GM18505 (cell line): Measurements from ENCODE around the gene OR10P1.

Experiments used
- ATAC-seq: cut with Tn5 transposase; IDR thresholded peaks from one replicate; pipeline ENCODE4 v1.9.1; 2021; ENCODE audit not compliant: unreplicated experiment
- POLR2A ChIP-seq: IDR thresholded peaks from 4 replicates; pipeline ENCODE4 v1.6.1; 2011; ENCODE audit warnings: borderline replicate concordance; ENCODE audit not compliant: insufficient read depth, insufficient read length; ENCODE audit errors: extremely low read depth

OR10P1 gene

GRCh38 chr12:55664826-55665225, 28.1 kb downstream of the OR10P1 start:
- TF ChIP-seq POLR2A: no peak
- no peak for ATAC-seq

- ATAC-seq: no peak
- TF ChIP-seq POLR2A: no peak
Observed at GRCh38 chr12:55666508-55666907, 29.8 kb downstream of the OR10P1 start.

DNA sequence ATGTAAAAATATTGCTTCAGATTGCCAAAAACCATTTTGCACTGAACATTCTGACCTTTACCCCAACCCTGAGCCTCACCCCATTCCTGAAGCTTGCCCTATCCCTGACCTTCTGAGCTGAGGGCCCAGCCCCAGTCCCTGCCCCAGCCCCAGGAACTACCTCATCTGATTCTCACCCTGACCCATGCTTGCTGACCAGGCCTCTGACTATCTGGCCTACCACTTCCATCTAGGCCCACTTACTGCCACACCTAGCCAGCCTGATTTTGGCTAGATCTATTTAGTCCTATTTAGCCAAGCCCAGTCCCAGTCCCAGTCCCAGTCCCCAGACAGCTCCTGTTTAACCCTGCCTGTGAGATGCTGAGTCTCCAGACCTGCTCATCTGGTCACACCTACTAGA, 33.6 kb downstream of the OR10P1 start:
- no peak for TF ChIP-seq POLR2A
- no peak for ATAC-seq

GRCh38 chr12:55671746-55672145, 35.1 kb downstream of the OR10P1 start:
- no peak for ATAC-seq
- no peak for TF ChIP-seq POLR2A

GRCh38 chr12:55673638-55674037, 36.9 kb downstream of the OR10P1 start:
- TF ChIP-seq POLR2A: peak; percentile 47
- peak; percentile 99 for ATAC-seq

- TF ChIP-seq POLR2A: no peak
- no peak for ATAC-seq
Observed at GRCh38 chr12:55675666-55676065, 39.0 kb downstream of the OR10P1 start.

- TF ChIP-seq POLR2A: no peak
- no peak for ATAC-seq
Observed at GRCh38 chr12:55676707-55677106, 40.0 kb downstream of the OR10P1 start.

- no peak for TF ChIP-seq POLR2A
- ATAC-seq: no peak
Observed at GRCh38 chr12:55679691-55680090, 43.0 kb downstream of the OR10P1 start.

GRCh38 chr12:55681142-55682077, 44.7 kb downstream of the OR10P1 start:
- TF ChIP-seq POLR2A: no peak
- no peak for ATAC-seq

GRCh38 chr12:55682087-55682796, 45.5 kb downstream of the OR10P1 start:
- no peak for TF ChIP-seq POLR2A

DNA sequence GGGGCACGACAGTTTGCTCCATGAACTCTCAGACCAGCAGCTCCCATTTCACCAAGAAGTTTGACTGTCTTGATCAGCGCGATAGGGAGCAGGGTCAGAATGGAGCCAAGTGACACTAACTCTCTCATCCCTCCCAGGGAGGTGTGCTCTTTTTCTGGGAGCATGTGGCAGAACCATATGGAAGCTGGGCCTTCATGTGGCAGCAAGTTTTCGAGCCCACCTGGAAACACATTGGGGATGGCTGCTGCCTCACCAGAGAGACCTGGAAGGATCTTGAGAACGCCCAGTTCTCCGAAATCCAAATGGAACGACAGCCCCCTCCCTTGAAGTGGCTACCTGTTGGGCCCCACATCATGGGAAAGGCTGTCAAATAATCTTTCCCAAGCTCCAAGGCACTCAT, 47.0 kb downstream of the OR10P1 start:
- TF ChIP-seq POLR2A: no peak
- ATAC-seq: no peak

More at GRCh38 chr12:55682087-55682796, 45.5 kb downstream of the OR10P1 start:
- ATAC-seq: no peak

DNA sequence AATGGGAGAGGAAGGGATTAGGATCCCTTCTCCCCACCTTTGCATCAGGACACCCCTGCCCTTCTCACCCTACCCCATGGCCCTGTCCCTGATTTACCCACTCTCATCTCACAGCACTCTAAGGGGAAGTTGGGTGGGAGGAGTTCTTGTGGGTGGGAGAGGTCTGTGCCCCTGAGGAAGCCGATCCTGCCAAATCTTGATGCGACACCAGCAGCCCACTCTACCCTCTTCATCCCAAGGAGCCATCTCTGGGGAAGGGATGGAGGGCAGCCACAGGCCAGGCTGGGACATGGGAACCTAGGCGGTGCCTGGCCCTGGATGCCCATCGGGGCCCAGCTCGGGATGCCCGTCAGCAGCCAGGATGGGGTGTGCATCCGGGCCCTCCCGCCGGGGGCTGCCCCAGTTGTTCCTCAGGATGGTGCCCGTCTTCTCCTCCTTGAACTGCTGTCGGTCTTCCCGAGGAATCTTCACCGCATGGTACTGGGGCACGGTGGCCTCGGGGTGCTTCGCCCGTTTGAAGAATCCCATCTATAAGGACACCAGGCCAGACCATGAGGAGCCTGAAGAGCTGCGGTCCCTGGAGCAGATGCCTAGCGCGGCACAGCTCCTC, 48.2 kb downstream of the OR10P1 start:
- no peak for ATAC-seq
- no peak for TF ChIP-seq POLR2A

DNA sequence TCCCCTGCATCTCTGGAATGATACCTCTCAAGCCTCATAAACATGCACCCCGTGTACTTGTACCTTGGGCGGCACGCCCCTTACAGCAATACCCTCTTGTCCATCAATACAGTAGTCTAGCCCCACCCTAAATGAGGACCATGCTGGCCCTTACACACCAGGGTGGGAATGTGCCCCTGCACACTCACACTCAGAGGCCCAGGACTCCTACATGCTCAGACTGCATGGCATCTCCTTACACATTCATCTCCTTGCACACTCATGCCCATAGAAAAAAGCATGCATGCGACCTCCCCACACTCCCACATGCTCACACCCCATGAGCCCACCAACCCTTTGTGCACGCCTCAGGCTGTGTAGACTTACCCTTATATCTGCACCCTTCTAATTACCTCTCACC, 49.0 kb downstream of the OR10P1 start:
- no peak for TF ChIP-seq POLR2A
- ATAC-seq: no peak
